ENCODE data around the gene CDC42BPA. TPM values are rescaled to one million over a fixed set of nuclear protein-coding genes. Genes with fewer than 3 reads are reported as not detected.

The CDC42BPA gene
- polyA plus RNA-seq, 1 donor (not counting 4 experiments of a cell fraction or from before 2014, with no cell fraction given) = 9.2 TPM

GRCh38 chr1:226967665-226968064 lies 350.6 kb downstream of the CDC42BPA start:
- H3K4me1 ChIP-seq (ENCODE audit: control insufficient read depth, extremely low read depth, insufficient read depth, low read length) = no peaks in the 10 kb centered on the region
- DNase-seq (ENCODE audit: low read depth, low spot score) = no peak
- H3K4me2 ChIP-seq (ENCODE audit: control insufficient read depth, extremely low read depth, insufficient read depth, low read depth, low read length) = no peak overlapping the region
- H3K9me1 ChIP-seq (ENCODE audit: control insufficient read depth, extremely low read depth, insufficient read depth, low read length) = no peaks in the 10 kb centered on the region
- H3K36me3 ChIP-seq (ENCODE audit: control insufficient read depth in 2 of 2, extremely low read depth in 1 of 2, insufficient read depth in 2 of 2, low read length in 2 of 2) = no peaks in the 10 kb centered on the region
- H2AFZ ChIP-seq (ENCODE audit: control insufficient read depth, low read length) = no peak overlapping the region
- H3K27ac ChIP-seq (ENCODE audit: control insufficient read depth, insufficient read depth, low read length) = no peak overlapping the region
- no peaks in the 10 kb centered on the region for H3K79me2 ChIP-seq (ENCODE audit: control insufficient read depth, insufficient read depth, low read length)
- H3K4me3 ChIP-seq (ENCODE audit: control insufficient read depth in 2 of 3, extremely low read depth in 1 of 3, insufficient read depth in 2 of 3, low read depth in 1 of 3, low read length in 3 of 3) = no peak overlapping the region
- peak; percentile 39 for FAIRE-seq
- H3K9ac ChIP-seq (ENCODE audit: control insufficient read depth, extremely low read depth, insufficient read depth, low read length) = no peak overlapping the region
- H4K20me1 ChIP-seq (ENCODE audit: control insufficient read depth, extremely low read depth, insufficient read depth, low read length) = no peaks in the 10 kb centered on the region
- dilution Hi-C loops (cut with MboI; ENCODE audit: extremely low pct_ligation_motif_present, low sequenced_read_pairs) = no loop called here
- TF ChIP-seq CTCF (optimal IDR thresholded peaks at IDR 0.05 in 1 of 3, IDR thresholded peaks at IDR 0.05 in 1 of 3, conservative IDR thresholded peaks at IDR 0.05 in 1 of 3; ENCODE audit: extremely low read depth in 1 of 3, insufficient read depth in 2 of 3, low read length in 3 of 3) (no peak), EZH2 (IDR thresholded peaks at IDR 0.05; ENCODE audit: low read length) (no peak)
- H3K9me3 ChIP-seq (ENCODE audit: control insufficient read depth, low read depth, low read length) = no peaks in the 10 kb centered on the region
- no peaks in the 10 kb centered on the region for H3K27me3 ChIP-seq (ENCODE audit: control insufficient read depth, extremely low read depth, insufficient read depth, low read length)

- no peak overlapping the region for H3K9ac ChIP-seq (ENCODE audit: control insufficient read depth, extremely low read depth, insufficient read depth, low read length)
- no peaks in the 10 kb centered on the region for H3K9me1 ChIP-seq (ENCODE audit: control insufficient read depth, extremely low read depth, insufficient read depth, low read length)
- no peaks in the 10 kb centered on the region for H3K9me3 ChIP-seq (ENCODE audit: control insufficient read depth, low read depth, low read length)
- H3K36me3 ChIP-seq (ENCODE audit: control insufficient read depth in 2 of 2, extremely low read depth in 1 of 2, insufficient read depth in 2 of 2, low read length in 2 of 2) = no peaks in the 10 kb centered on the region
- no peaks in the 10 kb centered on the region for H4K20me1 ChIP-seq (ENCODE audit: control insufficient read depth, extremely low read depth, insufficient read depth, low read length)
- no peak overlapping the region for H3K4me3 ChIP-seq (ENCODE audit: control insufficient read depth in 2 of 3, extremely low read depth in 1 of 3, insufficient read depth in 2 of 3, low read depth in 1 of 3, low read length in 3 of 3)
- no peak overlapping the region for H3K27ac ChIP-seq (ENCODE audit: control insufficient read depth, insufficient read depth, low read length)
- H3K79me2 ChIP-seq (ENCODE audit: control insufficient read depth, insufficient read depth, low read length) = no peaks in the 10 kb centered on the region
- FAIRE-seq = no peak
- H3K4me2 ChIP-seq (ENCODE audit: control insufficient read depth, extremely low read depth, insufficient read depth, low read depth, low read length) = no peak overlapping the region
- dilution Hi-C loops (cut with MboI; ENCODE audit: extremely low pct_ligation_motif_present, low sequenced_read_pairs) = no loop called here
- H3K4me1 ChIP-seq (ENCODE audit: control insufficient read depth, extremely low read depth, insufficient read depth, low read length) = no peaks in the 10 kb centered on the region
- H2AFZ ChIP-seq (ENCODE audit: control insufficient read depth, low read length) = no peak overlapping the region
- no peak for DNase-seq (ENCODE audit: low read depth, low spot score)
- H3K27me3 ChIP-seq (ENCODE audit: control insufficient read depth, extremely low read depth, insufficient read depth, low read length) = no peaks in the 10 kb centered on the region
- TF ChIP-seq CTCF (optimal IDR thresholded peaks at IDR 0.05 in 1 of 3, IDR thresholded peaks at IDR 0.05 in 1 of 3, conservative IDR thresholded peaks at IDR 0.05 in 1 of 3; ENCODE audit: extremely low read depth in 1 of 3, insufficient read depth in 2 of 3, low read length in 3 of 3) (no peak), EZH2 (IDR thresholded peaks at IDR 0.05; ENCODE audit: low read length) (no peak)
Observed at GRCh38 chr1:226966683-226967082, 351.6 kb downstream of the CDC42BPA start.
